Lower leg skin (tissue), 4 donors: ENCODE results near the gene CD1D. TPM values are rescaled to one million over a fixed set of nuclear protein-coding genes. Genes with fewer than 3 reads are reported as not detected.
"Not testable (repeated sequence)": the region's sequence is repeated elsewhere in the genome, so short reads cannot be mapped to it uniquely, and the experiment has no call there.

Source experiments
- DNase-seq, 2 donors: peaks; one replicate each; pipeline ENCODE4 v3.0.0-alpha.2; 2019; ENCODE audit warnings: low spot score in 2 of 2
- H3K4me3 ChIP-seq: fragments of 200-600 bp; sonication (generic); 2 replicates; pipeline ENCODE4 v1.5.1; 2017; ENCODE audit warnings: mild to moderate bottlenecking, low read depth; ENCODE audit not compliant: poor library complexity, severe bottlenecking
- POLR2A ChIP-seq, 2 donors: fragments of 450-650 bp; IDR thresholded peaks; one replicate each; pipeline ENCODE4 v1.6.1; 2016 to 2017; ENCODE audit warnings: antibody characterized with exemption in 2 of 2, mild to moderate bottlenecking in 1 of 2, moderate library complexity in 1 of 2
- WGBS, 2 donors: methylation state at CpG; one replicate each; pipeline ENCODE4 v1.1.5; 2018; 5-methylcytosine and 5-hydroxymethylcytosine counted together
- intact Hi-C: fragments of 100-400 bp; cut with DNase I; formaldehyde crosslinking; loops from one replicate; pipeline ENCODE4 v1.15.0; 2023; ENCODE audit warnings: low total_unique reads
- total RNA-seq, 4 donors: library from RNA; depleted of rRNA; stranded (reverse); fragments of >200 nt; gene quantifications; one replicate each; pipeline ENCODE4 v1.1.0, GENCODE V29; 2016
- TF ChIP-seq, protein P1 (sequence below), 3 donors: fragments of 450-650 bp; IDR thresholded peaks; one replicate each; pipeline ENCODE4 v1.5.1; 2016; ENCODE audit warnings: antibody characterized with exemption in 3 of 3, mild to moderate bottlenecking in 3 of 3, moderate library complexity in 2 of 3

Gene CD1D
- total RNA-seq, 4 donors from 2014 or later, result 0.12 to 0.46 (median 0.36) TPM; not detected in 1

DNA sequence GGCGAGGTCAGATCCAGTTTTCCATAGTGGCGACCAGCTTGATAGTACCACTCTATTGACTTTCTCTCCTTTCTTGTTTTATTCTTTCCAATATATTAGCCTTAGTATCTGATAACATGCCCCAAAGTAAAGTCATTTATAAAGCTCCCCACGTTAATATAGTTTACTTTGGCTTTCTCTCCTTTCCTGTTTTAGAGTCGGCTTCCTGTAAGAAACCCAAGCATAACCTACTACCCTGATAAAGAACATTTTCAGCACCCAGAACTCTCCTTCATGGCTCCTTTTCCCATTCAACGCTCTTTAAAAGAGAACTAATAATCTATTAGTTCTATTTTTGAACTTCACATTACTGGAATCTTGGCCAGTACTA is 23.7 kb downstream of the CD1D start:
- no peak overlapping the region for H3K4me3 ChIP-seq
- intact Hi-C loops, result loop anchor here (10.0 kb wide), 1 partner anchor 870 kb away; the partner anchor contains the start of gene AIM2
- WGBS, 2 donors, result 58 to 63% methylated on average over 5 of the region's 5 CpGs
- DNase-seq, result no peak
- no peak for TF ChIP-seq POLR2A (IDR thresholded peaks at IDR 0.05)
- TF ChIP-seq, protein P1, sequence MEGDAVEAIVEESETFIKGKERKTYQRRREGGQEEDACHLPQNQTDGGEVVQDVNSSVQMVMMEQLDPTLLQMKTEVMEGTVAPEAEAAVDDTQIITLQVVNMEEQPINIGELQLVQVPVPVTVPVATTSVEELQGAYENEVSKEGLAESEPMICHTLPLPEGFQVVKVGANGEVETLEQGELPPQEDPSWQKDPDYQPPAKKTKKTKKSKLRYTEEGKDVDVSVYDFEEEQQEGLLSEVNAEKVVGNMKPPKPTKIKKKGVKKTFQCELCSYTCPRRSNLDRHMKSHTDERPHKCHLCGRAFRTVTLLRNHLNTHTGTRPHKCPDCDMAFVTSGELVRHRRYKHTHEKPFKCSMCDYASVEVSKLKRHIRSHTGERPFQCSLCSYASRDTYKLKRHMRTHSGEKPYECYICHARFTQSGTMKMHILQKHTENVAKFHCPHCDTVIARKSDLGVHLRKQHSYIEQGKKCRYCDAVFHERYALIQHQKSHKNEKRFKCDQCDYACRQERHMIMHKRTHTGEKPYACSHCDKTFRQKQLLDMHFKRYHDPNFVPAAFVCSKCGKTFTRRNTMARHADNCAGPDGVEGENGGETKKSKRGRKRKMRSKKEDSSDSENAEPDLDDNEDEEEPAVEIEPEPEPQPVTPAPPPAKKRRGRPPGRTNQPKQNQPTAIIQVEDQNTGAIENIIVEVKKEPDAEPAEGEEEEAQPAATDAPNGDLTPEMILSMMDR (IDR thresholded peaks at IDR 0.05), result no peak

DNA sequence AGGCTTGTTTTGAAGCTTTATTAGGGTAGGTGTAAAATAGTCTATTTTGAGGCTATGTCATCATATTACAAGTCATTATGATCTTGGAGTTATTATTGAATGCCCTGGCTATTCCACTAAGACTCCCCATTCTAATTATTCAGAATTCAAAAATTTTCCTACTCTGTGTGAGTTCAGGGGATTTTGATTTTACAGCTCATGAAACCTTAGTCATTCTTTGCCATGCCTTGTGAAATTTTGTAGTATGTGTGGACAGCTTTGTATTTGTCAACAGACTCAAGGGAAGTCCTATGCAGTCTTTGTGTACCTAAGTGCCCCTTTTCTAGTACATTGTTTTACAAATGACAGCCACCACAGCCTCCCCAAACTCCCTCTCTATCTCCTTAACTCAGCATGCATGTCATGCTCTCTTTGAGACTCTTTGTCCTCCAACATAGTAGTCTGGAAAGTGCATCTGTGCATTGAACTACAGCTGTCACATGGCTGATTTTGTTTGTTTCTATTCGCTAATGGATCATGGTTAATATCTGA is 28.0 kb downstream of the CD1D start:
- intact Hi-C loops, result loop anchor here (10.0 kb wide), 1 partner anchor 866 kb away; the partner anchor contains the start of gene AIM2
- H3K4me3 ChIP-seq, result no peak overlapping the region
- DNase-seq, result no peak
- 63 to 89% methylated on average over 1 of the region's 1 CpG for WGBS, 2 donors
- TF ChIP-seq, protein P1 (IDR thresholded peaks at IDR 0.05), result no peak
- no peak for TF ChIP-seq POLR2A (IDR thresholded peaks at IDR 0.05)

DNA sequence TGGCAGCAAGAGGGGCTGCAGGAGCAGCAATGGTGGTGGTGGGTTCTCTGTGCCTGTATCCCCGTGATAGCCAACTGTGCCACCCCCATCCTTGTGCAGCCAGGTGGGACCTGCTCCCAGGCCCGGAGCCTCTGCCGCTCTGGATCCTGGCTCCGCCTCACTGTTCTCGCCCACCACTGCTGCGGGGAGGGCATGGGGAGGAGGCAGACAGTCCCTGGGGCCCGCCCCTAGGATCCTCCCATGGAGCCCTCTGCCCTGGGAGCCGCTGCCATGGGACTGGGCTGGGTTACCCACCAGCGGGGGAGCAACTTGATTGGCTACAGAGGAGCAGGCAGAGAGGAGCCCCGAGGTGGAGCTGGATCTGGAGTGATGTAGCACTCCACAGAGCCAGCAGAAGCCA is 31.6 kb downstream of the CD1D start:
- TF ChIP-seq POLR2A (IDR thresholded peaks at IDR 0.05), result no peak
- TF ChIP-seq, protein P1 (IDR thresholded peaks at IDR 0.05), result no peak
- no peak overlapping the region for H3K4me3 ChIP-seq
- intact Hi-C loops, result no loop called here
- DNase-seq, result no peak
- 68 to 80% methylated on average over 8 to 9 of the region's 10 CpGs for WGBS, 2 donors

DNA sequence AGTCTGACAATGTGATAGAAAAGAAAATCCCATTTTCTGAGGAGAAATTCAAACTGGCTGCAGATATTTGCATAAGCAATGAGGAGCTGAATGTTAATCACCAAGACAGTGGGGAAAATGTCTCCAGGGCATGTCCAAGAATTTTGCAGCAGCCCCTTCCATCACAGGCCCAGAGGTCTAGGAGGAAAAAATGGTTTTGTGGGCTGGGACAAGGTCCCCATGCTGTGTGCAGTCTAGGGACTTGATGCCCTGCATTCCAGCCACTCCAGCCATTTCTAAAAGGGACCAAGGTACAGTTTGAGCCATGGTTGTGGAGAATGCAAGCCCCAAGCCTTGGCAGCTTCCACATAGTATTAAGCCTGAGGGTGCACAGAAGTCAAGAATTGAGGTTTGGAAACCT is 42.8 kb downstream of the CD1D start:
- DNase-seq, intact Hi-C loops, H3K4me3 ChIP-seq: not testable (repeated sequence)

DNA sequence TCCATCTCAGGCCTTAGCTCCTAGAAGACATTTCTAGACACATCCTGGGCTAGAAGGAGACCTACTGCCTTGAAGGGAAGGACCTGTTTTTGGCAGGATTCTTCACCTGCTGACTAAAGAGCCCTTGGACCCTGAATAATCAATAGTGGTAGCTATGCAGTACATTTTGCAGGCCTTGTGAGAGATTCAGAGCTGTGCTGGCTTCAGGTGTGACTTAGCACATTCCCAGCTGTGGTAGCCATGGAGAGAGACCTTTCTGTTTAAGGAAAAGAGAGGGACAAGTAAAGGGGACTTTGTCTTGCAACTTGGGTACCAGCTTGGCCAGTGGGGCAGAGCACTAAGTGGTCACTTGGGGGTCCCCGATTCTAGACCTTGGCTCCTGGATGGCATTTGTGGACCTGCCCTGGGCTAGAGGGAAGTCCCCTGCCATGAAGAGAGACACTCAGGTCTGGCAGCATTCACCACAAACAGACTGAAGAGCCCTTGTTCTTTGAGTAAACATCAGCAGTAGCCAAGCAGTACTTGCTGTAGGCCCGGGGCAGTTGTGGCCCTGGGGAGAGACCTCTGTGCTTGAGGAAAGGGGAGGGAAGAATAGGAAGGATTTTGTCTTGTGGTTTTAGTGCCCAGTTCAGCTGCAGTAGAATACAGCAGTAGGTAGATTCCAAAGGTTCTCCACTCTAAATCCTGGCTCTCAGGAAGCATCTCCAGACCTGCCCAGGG is 47.4 kb downstream of the CD1D start:
- TF ChIP-seq POLR2A (IDR thresholded peaks at IDR 0.05), result no peak
- TF ChIP-seq, protein P1 (IDR thresholded peaks at IDR 0.05), result no peak
- no peak overlapping the region for H3K4me3 ChIP-seq
- intact Hi-C loops, result no loop called here
- DNase-seq, result no peak
- WGBS, 2 donors, result 83 to 87% methylated on average over 2 of the region's 2 CpGs

Other genes with a start within 250 kb of the CD1D start
- gene KIRREL1, start 187.2 kb upstream of the CD1D start, total RNA-seq, result 10 to 100 TPM in 3 of 4 donors, 1 to 10 TPM in 1; 8.8 to 19.6 (median 14.5) TPM
- 10 to 100 TPM; 16.7 to 19.7 (median 18.0) TPM for gene CD1A, start 73.5 kb downstream of the CD1D start, total RNA-seq
- gene CD1C, start 109.0 kb downstream of the CD1D start, total RNA-seq, result 1 to 10 TPM; 2.7 to 7.0 (median 5.1) TPM
- gene CD1B, start 150.6 kb downstream of the CD1D start, total RNA-seq, result 1 to 10 TPM in 1 of 4 donors, under 1 TPM in 1, not detected in 2; 0.38 to 1.2 TPM
- gene CD1E, start 173.0 kb downstream of the CD1D start, total RNA-seq, result 1 to 10 TPM; 5.3 to 6.7 (median 6.2) TPM
- gene OR10T2, start 218.6 kb downstream of the CD1D start, total RNA-seq, result not detected
- gene OR10K2, start 245.3 kb downstream of the CD1D start, total RNA-seq, result not detected